Measurements from ENCODE around the gene MEF2C. TPM values are rescaled to one million over a fixed set of nuclear protein-coding genes. Genes with fewer than 3 reads are reported as not detected.

The MEF2C gene
- total and polyA plus RNA-seq, 4 experiments from 2014 or later = 0.12 to 1.0 (median 0.28) TPM

DNA sequence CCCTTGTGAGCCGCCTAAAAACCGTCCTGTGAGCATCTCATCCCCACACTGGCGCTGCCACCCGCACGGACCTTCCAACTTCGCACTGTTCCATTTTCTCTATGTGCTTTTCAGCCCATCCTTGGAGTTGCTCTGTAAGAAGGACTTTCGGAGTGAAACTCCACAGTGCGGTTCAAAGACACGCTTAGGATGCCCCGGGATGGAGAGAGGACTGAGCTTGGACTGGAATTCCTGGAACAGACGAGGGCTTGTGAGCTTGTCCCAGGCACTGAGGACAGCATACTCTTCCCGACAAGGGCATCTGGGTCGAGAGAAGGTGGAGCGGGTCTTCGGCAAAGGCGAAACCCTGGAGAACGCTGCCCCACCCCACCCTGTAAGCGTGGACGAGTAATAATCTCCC lies 187.8 kb downstream of the MEF2C start:
- Histone ChIP-seq H3K36me3 (ENCODE audit: insufficient read depth, low read length) (no peaks in the 10 kb centered on the region), H3K27ac (ENCODE audit: low read depth, low read length) (no peak overlapping the region), H3K9me3 (ENCODE audit: control insufficient read depth in 1 of 2, low read length in 2 of 2) (no peaks in the 10 kb centered on the region), H3K4me3 (ENCODE audit: low read length in 2 of 2) (no peak overlapping the region), H3K4me1 (ENCODE audit: insufficient read depth, low read length) (peaks cover 10% of the 10 kb centered on the region), H3K27me3 (ENCODE audit: insufficient read depth, low read length) (peaks cover 44% of the 10 kb centered on the region)
- ChIA-PET POLR2A (ENCODE audit: partially characterized antibody) (no interaction called here), CTCF (ENCODE audit: partially characterized antibody) (interaction anchor here (0.8 to 1.0 kb wide), 3 partner anchors 14 to 910 kb away, joined by 3 to 6 read pairs (median 3); no protein-coding TSS in a partner anchor)
- DNase-seq = no peak
- intact Hi-C loops (cut with micrococcal nuclease) = no loop called here
- Mint-ChIP-seq H3K4me1 (peaks cover 6 to 25% (median 10%) of the 10 kb centered on the region in 4 donors), H3K4me3 (no peak overlapping the region), H3K27me3 (peaks cover 61 to 71% of the 10 kb centered on the region in 2 donors), H3K9me3 (peaks cover 0 to 13% (median 0%) of the 10 kb centered on the region in 8 donors), H3K36me3 (peaks cover 0 to 2% of the 10 kb centered on the region in 2 donors), H3K27ac (peak overlapping the region in 2 of 7 donors; percentile 51 to 52)

GRCh38 chr5:88694023-88694679 lies 188.8 kb downstream of the MEF2C start:
- peaks cover 12% of the 10 kb centered on the region for H3K4me1 ChIP-seq (ENCODE audit: insufficient read depth, low read length)
- no peak overlapping the region for H3K4me3 ChIP-seq (ENCODE audit: low read length in 2 of 2)
- Mint-ChIP-seq H3K36me3 (peaks cover 0 to 2% of the 10 kb centered on the region in 2 donors), H3K4me3 (no peak overlapping the region), H3K9me3 (peaks cover 0 to 21% (median 0%) of the 10 kb centered on the region in 8 donors), H3K4me1 (peaks cover 6 to 30% (median 10%) of the 10 kb centered on the region in 4 donors), H3K27ac (peak overlapping the region in 1 of 7 donors; percentile 47), H3K27me3 (peaks cover 58 to 71% of the 10 kb centered on the region in 2 donors)
- ChIA-PET CTCF (ENCODE audit: partially characterized antibody) (interaction anchor here (5.5 kb wide), 1 partner anchor 913 kb away, joined by 133 read pairs; no protein-coding TSS in a partner anchor), POLR2A (ENCODE audit: partially characterized antibody) (no interaction called here)
- no peaks in the 10 kb centered on the region for H3K9me3 ChIP-seq (ENCODE audit: control insufficient read depth in 1 of 2, low read length in 2 of 2)
- DNase-seq = no peak
- H3K27ac ChIP-seq (ENCODE audit: low read depth, low read length) = no peak overlapping the region
- H3K27me3 ChIP-seq (ENCODE audit: insufficient read depth, low read length) = peaks cover 55% of the 10 kb centered on the region
- no peaks in the 10 kb centered on the region for H3K36me3 ChIP-seq (ENCODE audit: insufficient read depth, low read length)
- intact Hi-C loops (cut with micrococcal nuclease) = no loop called here

- CTCF ChIA-PET (ENCODE audit: partially characterized antibody) = interaction anchor here (5.5 kb wide), 1 partner anchor 913 kb away, joined by 133 read pairs; no protein-coding TSS in a partner anchor
- no peak for DNase-seq
- H3K27me3 ChIP-seq (ENCODE audit: insufficient read depth, low read length) = peaks cover 64% of the 10 kb centered on the region
- H3K4me1 Mint-ChIP-seq = peaks cover 6 to 30% (median 10%) of the 10 kb centered on the region in 4 donors
- POLR2A ChIA-PET (ENCODE audit: partially characterized antibody) = no interaction called here
- H3K4me1 ChIP-seq (ENCODE audit: insufficient read depth, low read length) = peaks cover 12% of the 10 kb centered on the region
- H3K9me3 ChIP-seq (ENCODE audit: control insufficient read depth in 1 of 2, low read length in 2 of 2) = no peaks in the 10 kb centered on the region
- no peak overlapping the region for H3K27ac ChIP-seq (ENCODE audit: low read depth, low read length)
- peak overlapping the region in 3 of 7 donors; percentile 47 to 76 (median 55) for H3K27ac Mint-ChIP-seq
- H3K27me3 Mint-ChIP-seq = peaks cover 65 to 75% of the 10 kb centered on the region in 2 donors
- H3K4me3 Mint-ChIP-seq = peak overlapping the region in 1 of 8 donors; percentile 30
- H3K36me3 Mint-ChIP-seq = peaks cover 0 to 2% of the 10 kb centered on the region in 2 donors
- peaks cover 0 to 23% (median 2%) of the 10 kb centered on the region in 8 donors for H3K9me3 Mint-ChIP-seq
- H3K36me3 ChIP-seq (ENCODE audit: insufficient read depth, low read length) = no peaks in the 10 kb centered on the region
- no peak overlapping the region for H3K4me3 ChIP-seq (ENCODE audit: low read length in 2 of 2)
- intact Hi-C loops (cut with micrococcal nuclease) = no loop called here
Measured at GRCh38 chr5:88693071-88693932, 189.7 kb downstream of the MEF2C start.

GRCh38 chr5:88691945-88692868 lies 190.8 kb downstream of the MEF2C start:
- Histone ChIP-seq H3K4me1 (ENCODE audit: insufficient read depth, low read length) (peaks cover 12% of the 10 kb centered on the region), H3K27ac (ENCODE audit: low read depth, low read length) (no peak overlapping the region), H3K9me3 (ENCODE audit: control insufficient read depth in 1 of 2, low read length in 2 of 2) (no peaks in the 10 kb centered on the region), H3K27me3 (ENCODE audit: insufficient read depth, low read length) (peaks cover 75% of the 10 kb centered on the region), H3K4me3 (ENCODE audit: low read length in 2 of 2) (no peak overlapping the region), H3K36me3 (ENCODE audit: insufficient read depth, low read length) (no peaks in the 10 kb centered on the region)
- peaks cover 65 to 81% of the 10 kb centered on the region in 2 donors for H3K27me3 Mint-ChIP-seq
- POLR2A ChIA-PET (ENCODE audit: partially characterized antibody) = no interaction called here
- peak overlapping the region in 4 of 8 donors; percentile 10 to 22 (median 18) for H3K4me3 Mint-ChIP-seq
- peaks cover 6 to 30% (median 10%) of the 10 kb centered on the region in 4 donors for H3K4me1 Mint-ChIP-seq
- CTCF ChIA-PET (ENCODE audit: partially characterized antibody) = interaction anchor here (0.9 to 5.5 kb wide), 19 partner anchors 8 to 1811 kb away, joined by 3 to 133 read pairs (median 6); partner anchors contain the start of gene CETN3
- intact Hi-C loops (cut with micrococcal nuclease) = loop anchor here (1.0 to 2.0 kb wide), 3 partner anchors 12 to 1811 kb away; no protein-coding TSS in a partner anchor
- peaks cover 0 to 2% of the 10 kb centered on the region in 2 donors for H3K36me3 Mint-ChIP-seq
- peak overlapping the region in 3 of 7 donors; percentile 55 to 77 (median 73) for H3K27ac Mint-ChIP-seq
- DNase-seq = no peak
- H3K9me3 Mint-ChIP-seq = peaks cover 0 to 23% (median 3%) of the 10 kb centered on the region in 8 donors

DNA sequence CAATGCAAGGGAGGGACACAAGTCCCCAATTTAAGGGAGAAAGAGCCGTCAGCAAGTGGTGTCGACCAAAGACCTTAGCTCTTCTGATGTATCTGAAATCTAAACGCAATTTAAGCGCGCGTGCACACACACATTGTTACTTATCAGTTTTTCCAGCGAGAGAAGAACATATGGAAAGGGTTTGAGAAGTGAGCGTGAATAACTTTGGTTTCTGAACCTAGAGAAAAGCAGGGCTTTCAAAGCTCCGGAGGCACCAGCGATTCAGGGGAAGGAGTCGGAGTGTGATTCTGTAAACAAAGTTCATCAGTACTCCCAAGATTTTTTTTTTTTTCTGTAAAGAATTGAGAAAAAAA lies 191.8 kb downstream of the MEF2C start:
- DNase-seq = no peak
- Histone ChIP-seq H3K36me3 (ENCODE audit: insufficient read depth, low read length) (no peaks in the 10 kb centered on the region), H3K4me3 (ENCODE audit: low read length in 2 of 2) (no peak overlapping the region), H3K27me3 (ENCODE audit: insufficient read depth, low read length) (peaks cover 82% of the 10 kb centered on the region), H3K27ac (ENCODE audit: low read depth, low read length) (no peak overlapping the region), H3K4me1 (ENCODE audit: insufficient read depth, low read length) (peaks cover 12% of the 10 kb centered on the region), H3K9me3 (ENCODE audit: control insufficient read depth in 1 of 2, low read length in 2 of 2) (no peaks in the 10 kb centered on the region)
- Mint-ChIP-seq H3K4me1 (peaks cover 6 to 30% (median 10%) of the 10 kb centered on the region in 4 donors), H3K27me3 (peaks cover 73 to 84% of the 10 kb centered on the region in 2 donors), H3K9me3 (peaks cover 0 to 30% (median 9%) of the 10 kb centered on the region in 8 donors), H3K27ac (peak overlapping the region in 4 of 7 donors; percentile 40 to 93 (median 74)), H3K4me3 (peak overlapping the region in 6 of 8 donors; percentile 64 to 87 (median 78)), H3K36me3 (peaks cover 0 to 2% of the 10 kb centered on the region in 2 donors)
- intact Hi-C loops (cut with micrococcal nuclease) = loop anchor here (1.0 to 2.0 kb wide), 3 partner anchors 11 to 1810 kb away; no protein-coding TSS in a partner anchor
- ChIA-PET CTCF (ENCODE audit: partially characterized antibody) (interaction anchor here (0.9 to 5.5 kb wide), 27 partner anchors 9 to 1810 kb away, joined by 3 to 133 read pairs (median 5); partner anchors contain the start of gene CETN3), POLR2A (ENCODE audit: partially characterized antibody) (no interaction called here)
